ENCODE measurements around the gene KMT2D. TPM values are rescaled to one million over a fixed set of nuclear protein-coding genes. Genes with fewer than 3 reads are reported as not detected.

KMT2D gene
- polyA plus RNA-seq, 1 experiment: 9.7 TPM

DNA sequence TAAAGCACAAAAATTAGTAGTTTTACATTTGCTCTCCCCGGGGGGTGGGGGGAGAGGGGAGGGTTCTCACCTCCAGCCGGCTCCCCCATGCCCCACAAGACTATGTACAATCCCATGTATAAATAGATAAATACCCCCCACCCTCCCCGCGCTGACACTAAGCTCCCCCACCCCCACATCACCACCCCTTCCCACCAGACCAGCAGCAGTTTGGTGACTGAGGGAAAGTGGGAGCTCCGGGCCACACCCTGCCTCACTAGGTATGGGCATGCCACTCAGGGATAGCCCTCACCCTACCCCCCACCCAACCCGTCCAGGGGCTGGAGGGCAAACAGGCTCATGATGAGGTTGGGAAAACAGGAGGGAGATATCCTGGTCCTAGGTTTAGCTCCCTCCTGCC, 40.2 kb downstream of the KMT2D start:
- no peak for DNase-seq (ENCODE audit: low read depth)
- TF ChIP-seq, protein P1, sequence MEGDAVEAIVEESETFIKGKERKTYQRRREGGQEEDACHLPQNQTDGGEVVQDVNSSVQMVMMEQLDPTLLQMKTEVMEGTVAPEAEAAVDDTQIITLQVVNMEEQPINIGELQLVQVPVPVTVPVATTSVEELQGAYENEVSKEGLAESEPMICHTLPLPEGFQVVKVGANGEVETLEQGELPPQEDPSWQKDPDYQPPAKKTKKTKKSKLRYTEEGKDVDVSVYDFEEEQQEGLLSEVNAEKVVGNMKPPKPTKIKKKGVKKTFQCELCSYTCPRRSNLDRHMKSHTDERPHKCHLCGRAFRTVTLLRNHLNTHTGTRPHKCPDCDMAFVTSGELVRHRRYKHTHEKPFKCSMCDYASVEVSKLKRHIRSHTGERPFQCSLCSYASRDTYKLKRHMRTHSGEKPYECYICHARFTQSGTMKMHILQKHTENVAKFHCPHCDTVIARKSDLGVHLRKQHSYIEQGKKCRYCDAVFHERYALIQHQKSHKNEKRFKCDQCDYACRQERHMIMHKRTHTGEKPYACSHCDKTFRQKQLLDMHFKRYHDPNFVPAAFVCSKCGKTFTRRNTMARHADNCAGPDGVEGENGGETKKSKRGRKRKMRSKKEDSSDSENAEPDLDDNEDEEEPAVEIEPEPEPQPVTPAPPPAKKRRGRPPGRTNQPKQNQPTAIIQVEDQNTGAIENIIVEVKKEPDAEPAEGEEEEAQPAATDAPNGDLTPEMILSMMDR (IDR thresholded peaks at IDR 0.05; ENCODE audit: insufficient read depth, low read depth, low read length): no peak
- POLR2A ChIA-PET: no interaction called here
- Histone ChIP-seq H3K27me3 (ENCODE audit: control insufficient read depth, insufficient read depth, low read length) (no peaks in the 10 kb centered on the region), H3K36me3 (ENCODE audit: control insufficient read depth, insufficient read depth, low read length) (peaks cover 14% of the 10 kb centered on the region), H3K4me3 (ENCODE audit: low read depth, low read length) (no peak overlapping the region)
- CTCF ChIA-PET: interaction anchor here (0.7 to 1.5 kb wide), 9 partner anchors 9 to 43 kb away, joined by 3 to 9 read pairs (median 3); partner anchors contain the start of gene DDN

DNA sequence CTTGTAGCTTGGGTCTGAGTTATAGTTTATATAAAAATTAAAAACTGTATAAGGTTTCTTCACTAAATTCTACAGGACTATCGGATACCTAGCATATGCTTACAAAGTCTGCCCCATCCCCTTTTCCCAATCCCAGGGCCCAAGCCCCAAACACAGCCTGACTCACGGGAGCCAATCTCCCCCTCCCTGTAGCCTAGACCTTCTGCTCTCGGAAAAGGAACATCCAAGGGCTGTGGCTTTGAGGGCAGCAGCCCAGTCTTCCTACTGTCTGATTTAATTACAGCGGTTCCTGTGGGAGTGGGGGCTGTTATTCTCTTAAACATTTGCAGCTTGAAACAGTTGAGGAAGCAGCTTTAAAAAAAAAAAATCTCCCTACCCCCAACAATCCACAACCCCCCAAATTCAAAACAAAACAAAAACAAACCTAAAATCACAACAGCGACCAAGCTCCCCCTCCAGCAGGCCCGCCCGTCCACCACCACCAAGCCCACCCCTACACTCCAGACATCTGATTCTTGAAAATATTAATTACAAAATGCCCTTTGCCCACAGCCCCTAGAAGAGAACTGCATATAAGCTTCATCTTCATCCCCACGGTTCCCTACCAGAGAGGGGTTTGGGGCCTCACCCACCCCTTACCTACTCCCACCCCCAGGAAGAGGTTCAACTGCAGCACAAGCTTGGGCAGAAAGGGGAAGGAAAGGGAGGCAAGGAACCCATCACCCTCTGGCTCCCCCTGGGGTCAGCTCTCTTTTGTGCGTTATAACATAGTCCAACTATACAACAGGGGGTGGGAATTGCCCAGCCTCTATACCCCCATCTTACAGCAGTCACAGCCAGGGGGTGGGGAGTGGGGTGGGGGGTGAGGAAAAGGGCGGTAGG, 40.9 kb downstream of the KMT2D start:
- Histone ChIP-seq H3K27me3 (ENCODE audit: control insufficient read depth, insufficient read depth, low read length) (no peaks in the 10 kb centered on the region), H3K4me3 (ENCODE audit: low read depth, low read length) (no peak overlapping the region), H3K36me3 (ENCODE audit: control insufficient read depth, insufficient read depth, low read length) (peaks cover 13% of the 10 kb centered on the region)
- POLR2A ChIA-PET: interaction anchor here (0.6 kb wide), 1 partner anchor 62 kb away, joined by 14 read pairs; the partner anchor contains the start of gene ARF3
- no peak for DNase-seq (ENCODE audit: low read depth)
- TF ChIP-seq, protein P1 (IDR thresholded peaks at IDR 0.05; ENCODE audit: insufficient read depth, low read depth, low read length): peak; percentile 53
- CTCF ChIA-PET: interaction anchor here (0.7 to 1.5 kb wide), 10 partner anchors 10 to 44 kb away, joined by 3 to 9 read pairs (median 4); partner anchors contain the start of gene DDN

DNA sequence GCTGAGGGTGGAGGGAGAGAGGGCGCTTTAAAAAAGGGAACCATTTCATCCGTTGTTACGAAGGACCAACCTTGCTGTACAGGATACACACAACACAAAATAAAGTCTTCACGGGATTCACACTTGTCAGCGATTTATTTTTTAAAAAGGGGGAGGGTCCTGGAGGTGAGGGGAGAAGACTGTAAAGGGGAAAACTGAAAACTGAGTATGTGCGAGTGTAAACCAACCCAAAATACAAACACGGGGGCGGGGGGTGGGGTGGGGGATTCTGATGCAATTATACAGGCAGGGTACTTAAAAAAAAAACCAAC, 41.5 kb downstream of the KMT2D start:
- Histone ChIP-seq H3K4me3 (ENCODE audit: low read depth, low read length) (peak overlapping the region; percentile 84), H3K27me3 (ENCODE audit: control insufficient read depth, insufficient read depth, low read length) (no peaks in the 10 kb centered on the region), H3K36me3 (ENCODE audit: control insufficient read depth, insufficient read depth, low read length) (peaks cover 10% of the 10 kb centered on the region)
- no peak for DNase-seq (ENCODE audit: low read depth)
- ChIA-PET CTCF (interaction anchor here (0.7 to 1.5 kb wide), 3 partner anchors 11 to 31 kb away, joined by 3 to 5 read pairs (median 5); no protein-coding TSS in a partner anchor), POLR2A (interaction anchor here (0.6 kb wide), 1 partner anchor 62 kb away, joined by 14 read pairs; the partner anchor contains the start of gene ARF3)
- TF ChIP-seq, protein P1 (IDR thresholded peaks at IDR 0.05; ENCODE audit: insufficient read depth, low read depth, low read length): no peak

DNA sequence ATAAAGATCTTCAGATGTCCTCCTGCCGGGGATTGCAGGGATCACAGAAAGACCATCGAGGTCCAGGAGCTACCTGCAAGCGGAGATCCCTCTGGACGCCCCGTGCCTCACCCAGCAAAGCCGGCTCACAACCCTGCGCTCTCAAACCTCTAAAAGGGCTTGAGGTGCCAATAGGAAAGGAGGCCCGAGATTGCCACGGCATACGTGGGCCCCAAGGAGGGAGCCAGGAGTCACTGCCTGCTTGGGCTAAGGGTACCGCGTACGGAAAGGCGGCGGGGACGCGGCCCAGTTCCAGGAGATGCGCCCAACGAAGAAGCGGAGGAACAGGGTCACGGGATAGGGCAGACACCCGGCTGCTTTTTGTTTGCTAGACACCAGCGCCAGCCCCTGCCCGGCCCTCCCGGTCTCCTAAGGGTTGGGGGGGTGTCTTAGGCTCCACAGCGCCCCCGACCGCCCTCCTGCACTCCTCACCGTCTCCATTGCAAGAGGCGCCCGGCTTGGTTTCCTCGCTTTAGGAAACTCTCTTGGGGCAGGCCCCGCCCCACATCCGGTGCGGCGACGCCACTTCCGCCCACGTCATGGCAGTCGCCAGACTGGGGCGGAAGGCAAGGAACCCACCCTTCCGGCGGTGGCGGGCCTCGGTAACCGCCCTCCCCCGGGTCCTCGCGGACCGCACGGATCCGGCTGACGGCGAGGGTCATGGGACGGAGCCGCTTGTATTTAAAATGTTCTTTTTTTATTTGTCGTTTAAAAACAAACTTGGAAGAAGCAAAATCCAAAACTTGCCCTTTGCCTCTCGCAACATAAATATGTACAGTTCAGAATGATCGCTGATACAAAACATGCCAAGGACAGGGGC, 42.1 kb downstream of the KMT2D start, which contains the start of gene PRKAG1:
Gene PRKAG1 (minus strand): TSS at position 516 of the 859 bp plus-strand sequence. CDS start 36 bp downstream, at position 480.
- Histone ChIP-seq H3K27me3 (ENCODE audit: control insufficient read depth, insufficient read depth, low read length) (no peaks in the 10 kb centered on the region), H3K36me3 (ENCODE audit: control insufficient read depth, insufficient read depth, low read length) (peaks cover 7% of the 10 kb centered on the region), H3K4me3 (ENCODE audit: low read depth, low read length) (peak within 1 kb of the TSS; percentile 84)
- DNase-seq (ENCODE audit: low read depth): peak; percentile 88
- ChIA-PET POLR2A (interaction anchor here (0.6 to 0.7 kb wide), 2 partner anchors 16 to 19 kb away, joined by 3 read pairs; no protein-coding TSS in a partner anchor), CTCF (interaction anchor here (0.6 to 1.2 kb wide), 7 partner anchors 10 to 113 kb away, joined by 3 to 6 read pairs (median 5); no protein-coding TSS in a partner anchor)
- TF ChIP-seq, protein P1 (IDR thresholded peaks at IDR 0.05; ENCODE audit: insufficient read depth, low read depth, low read length): peak; percentile 75
